HEK293 (cell line): Measurements from ENCODE around the gene PRELID3B.

Source experiments
- CTCF ChIP-seq: fragments of 450-650 bp; formaldehyde crosslinking; IDR thresholded peaks from 2 replicates; pipeline ENCODE4 v1.5.1; 2016; ENCODE audit warnings: missing biosample characterization, missing genetic modification characterization
- HOXA7 ChIP-seq: sonication (generic); formaldehyde crosslinking; IDR thresholded peaks from 2 replicates; pipeline ENCODE4 v1.8.1; 2022; ENCODE audit warnings: missing genetic modification reagents, borderline replicate concordance
- OSR2 ChIP-seq: fragments of 450-650 bp; formaldehyde crosslinking; IDR thresholded peaks from 2 replicates; pipeline ENCODE4 v1.5.1; 2016; ENCODE audit warnings: missing biosample characterization, missing genetic modification characterization
- RBAK ChIP-seq: fragments of 450-650 bp; formaldehyde crosslinking; IDR thresholded peaks from 2 replicates; pipeline ENCODE4 v1.5.1; 2016; ENCODE audit warnings: missing biosample characterization, missing genetic modification characterization
- REST ChIP-seq: fragments of 450-650 bp; formaldehyde crosslinking; IDR thresholded peaks from 2 replicates; pipeline ENCODE4 v1.5.1; 2016; ENCODE audit warnings: missing biosample characterization, missing genetic modification characterization
- SETDB1 ChIP-seq: IDR thresholded peaks from one replicate; pipeline ENCODE4 v1.6.1; 2017; ENCODE audit warnings: mild to moderate bottlenecking, low read length, moderate library complexity, mixed read lengths; ENCODE audit not compliant: insufficient read length
- TCF7L2 ChIP-seq: IDR thresholded peaks from 2 replicates; pipeline ENCODE4 v1.6.1; 2011; ENCODE audit warnings: low read depth, mild to moderate bottlenecking, inconsistent platforms, low read length, moderate library complexity, borderline replicate concordance
- ZBTB11 ChIP-seq: fragments of 450-650 bp; formaldehyde crosslinking; conservative IDR thresholded peaks from 2 replicates; pipeline ENCODE4 v1.5.1; 2016; ENCODE audit warnings: low read depth, missing biosample characterization, missing genetic modification characterization
- ZNF274 ChIP-seq, 2 experiments: fragments of 200-500 bp in 1 of 2; fragments of 450-650 bp in 1 of 2; sonication (Bioruptor generic) in 1 of 2; formaldehyde crosslinking in 1 of 2; IDR thresholded peaks; 2 replicates each; pipeline versions ENCODE4 v1.5.1 to v1.6.1; 2014 to 2016; ENCODE audit warnings: borderline replicate concordance in 1 of 2, inconsistent platforms in 1 of 2, low read length in 1 of 2, missing biosample characterization in 1 of 2, missing genetic modification characterization in 1 of 2
- ZNF324 ChIP-seq: fragments of 450-650 bp; formaldehyde crosslinking; IDR thresholded peaks from 2 replicates; pipeline ENCODE4 v1.5.1; 2016; ENCODE audit warnings: missing biosample characterization, missing genetic modification characterization
- ZNF341 ChIP-seq: fragments of 450-650 bp; formaldehyde crosslinking; IDR thresholded peaks from 2 replicates; pipeline ENCODE4; 2016; ENCODE audit warnings: low read depth, missing biosample characterization, missing genetic modification characterization
- ZNF654 ChIP-seq: fragments of 450-650 bp; formaldehyde crosslinking; IDR thresholded peaks from 2 replicates; pipeline ENCODE4 v1.5.1; 2016; ENCODE audit warnings: low read depth, missing biosample characterization, missing genetic modification characterization
- ZNF768 ChIP-seq: fragments of 450-650 bp; formaldehyde crosslinking; IDR thresholded peaks from 2 replicates; pipeline ENCODE4 v1.5.1; 2018; ENCODE audit warnings: missing biosample characterization, mild to moderate bottlenecking, missing genetic modification characterization

GRCh38 chr20:59005523-59006166 lies 36.9 kb downstream of the PRELID3B start:
- no peak for TF ChIP-seq CTCF (tag by site-specific recombination)
- no peak for TF ChIP-seq ZNF274 (IDR thresholded peaks at IDR 0.05; ENCODE audit: low read length)
- no peak for TF ChIP-seq ZNF274 (tag by site-specific recombination; IDR thresholded peaks at IDR 0.05; ENCODE audit: borderline replicate concordance)
- TF ChIP-seq OSR2, result no peak
- no peak for TF ChIP-seq ZNF324 (tag by site-specific recombination)
- no peak for TF ChIP-seq ZNF768 (tag by site-specific recombination)
- TF ChIP-seq HOXA7 (CRISPR knock-in tag), result no peak
- TF ChIP-seq TCF7L2, result no peak
- no peak for TF ChIP-seq ZNF654
- no peak for TF ChIP-seq REST (tag by site-specific recombination)
- no peak for TF ChIP-seq ZBTB11 (tag by site-specific recombination)
- TF ChIP-seq RBAK, result no peak
- TF ChIP-seq ZNF341 (tag by site-specific recombination), result no peak
- TF ChIP-seq SETDB1, result no peak
